Endothelial cell of hepatic sinusoid (primary cell): ENCODE results near the gene PPT1.

ENCODE experiments used
- in situ Hi-C: cut with HindIII; loops from 2 replicates; pipeline ENCODE4 v1.10.0; 2017; ENCODE audit warnings: low sequenced_read_pairs

The PPT1 gene

GRCh38 chr1:40096977-40097782 lies at the start of gene PPT1:
Gene PPT1, minus strand, starts transcription at chr1:40097252. Its CDS starts 14 bp downstream, at chr1:40097238.
- in situ Hi-C loops, result no loop called here

- in situ Hi-C loops, result no loop called here
These were observed 47.0 kb upstream of the PPT1 start for GRCh38 chr1:40143891-40144575.

GRCh38 chr1:40141878-40142535 lies 45.0 kb upstream of the PPT1 start:
- in situ Hi-C loops, result no loop called here

- in situ Hi-C loops, result no loop called here
These were observed 43.3 kb upstream of the PPT1 start for GRCh38 chr1:40140211-40140973.

- in situ Hi-C loops, result no loop called here
These were observed 36.8 kb upstream of the PPT1 start for GRCh38 chr1:40133839-40134238.

GRCh38 chr1:40133312-40133665 lies 36.2 kb upstream of the PPT1 start:
- in situ Hi-C loops, result no loop called here

- in situ Hi-C loops, result no loop called here
These were observed 35.6 kb upstream of the PPT1 start for GRCh38 chr1:40132383-40133311.

- in situ Hi-C loops, result no loop called here
These were observed 33.8 kb upstream of the PPT1 start for GRCh38 chr1:40130892-40131291.

- in situ Hi-C loops, result no loop called here
These were observed 25.8 kb upstream of the PPT1 start for GRCh38 chr1:40122855-40123254.

GRCh38 chr1:40120128-40120527 lies 23.1 kb upstream of the PPT1 start:
- in situ Hi-C loops, result no loop called here

- in situ Hi-C loops, result no loop called here
These were observed 17.3 kb upstream of the PPT1 start for GRCh38 chr1:40114400-40114799.

- in situ Hi-C loops, result no loop called here
These were observed 13.3 kb upstream of the PPT1 start for GRCh38 chr1:40110389-40110788.

GRCh38 chr1:40107290-40107959 lies 10.4 kb upstream of the PPT1 start:
- in situ Hi-C loops, result no loop called here

- in situ Hi-C loops, result no loop called here
These were observed 8.0 kb upstream of the PPT1 start for GRCh38 chr1:40105028-40105427.

GRCh38 chr1:40102896-40103295 lies 5.8 kb upstream of the PPT1 start:
- in situ Hi-C loops, result no loop called here

GRCh38 chr1:40102038-40102437 lies 5.0 kb upstream of the PPT1 start:
- in situ Hi-C loops, result no loop called here

- in situ Hi-C loops, result no loop called here
These were observed 441 bp downstream of the PPT1 start for GRCh38 chr1:40096646-40096976.

GRCh38 chr1:40095806-40096205 lies 1.2 kb downstream of the PPT1 start:
- in situ Hi-C loops, result no loop called here

GRCh38 chr1:40094466-40095110 lies 2.5 kb downstream of the PPT1 start:
- in situ Hi-C loops, result no loop called here
